ENCODE results near the gene CTU1.

DNA sequence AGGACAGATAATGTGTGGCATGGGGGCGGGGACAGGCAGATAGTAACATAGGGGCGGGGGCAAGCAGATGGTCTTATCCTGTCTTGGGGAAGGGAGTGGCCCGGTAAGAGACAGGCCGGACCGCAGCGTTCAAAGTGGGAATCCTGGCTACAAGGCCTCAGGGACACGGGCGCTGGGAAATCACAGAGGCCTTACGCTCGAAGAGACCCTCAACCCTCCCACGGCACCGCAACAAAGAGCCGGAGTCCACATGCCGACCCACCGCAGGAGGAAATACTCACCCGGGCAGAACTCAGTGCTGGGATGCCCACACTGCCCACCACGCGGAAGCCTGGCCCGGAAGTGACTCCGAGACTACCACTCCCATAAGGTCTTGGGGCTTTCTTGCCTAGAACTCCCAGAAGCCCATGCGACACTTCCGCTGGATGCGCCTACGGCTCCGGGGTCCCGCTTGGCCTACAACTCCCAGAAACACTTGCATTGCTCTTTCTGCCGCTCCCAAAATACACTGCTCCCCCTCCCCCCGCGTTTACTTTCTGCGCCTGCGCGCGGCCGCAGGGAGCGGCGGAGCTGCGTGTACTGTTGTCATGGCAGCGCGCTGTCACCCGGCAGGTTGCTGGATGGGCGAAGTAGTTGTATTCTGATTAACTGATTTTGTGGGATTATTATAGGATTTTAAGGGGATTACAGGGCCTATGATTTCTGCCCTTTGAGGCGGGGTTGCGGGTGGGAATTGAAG lies at the start of gene CTU1:
- TF ChIP-seq POLR2A (IDR thresholded peaks at IDR 0.05): no peak
- TF ChIP-seq, protein P1, sequence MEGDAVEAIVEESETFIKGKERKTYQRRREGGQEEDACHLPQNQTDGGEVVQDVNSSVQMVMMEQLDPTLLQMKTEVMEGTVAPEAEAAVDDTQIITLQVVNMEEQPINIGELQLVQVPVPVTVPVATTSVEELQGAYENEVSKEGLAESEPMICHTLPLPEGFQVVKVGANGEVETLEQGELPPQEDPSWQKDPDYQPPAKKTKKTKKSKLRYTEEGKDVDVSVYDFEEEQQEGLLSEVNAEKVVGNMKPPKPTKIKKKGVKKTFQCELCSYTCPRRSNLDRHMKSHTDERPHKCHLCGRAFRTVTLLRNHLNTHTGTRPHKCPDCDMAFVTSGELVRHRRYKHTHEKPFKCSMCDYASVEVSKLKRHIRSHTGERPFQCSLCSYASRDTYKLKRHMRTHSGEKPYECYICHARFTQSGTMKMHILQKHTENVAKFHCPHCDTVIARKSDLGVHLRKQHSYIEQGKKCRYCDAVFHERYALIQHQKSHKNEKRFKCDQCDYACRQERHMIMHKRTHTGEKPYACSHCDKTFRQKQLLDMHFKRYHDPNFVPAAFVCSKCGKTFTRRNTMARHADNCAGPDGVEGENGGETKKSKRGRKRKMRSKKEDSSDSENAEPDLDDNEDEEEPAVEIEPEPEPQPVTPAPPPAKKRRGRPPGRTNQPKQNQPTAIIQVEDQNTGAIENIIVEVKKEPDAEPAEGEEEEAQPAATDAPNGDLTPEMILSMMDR (IDR thresholded peaks at IDR 0.05): peak in 2 of 4 experiments; percentile 12 to 43

All from prostate gland (tissue), 2 donors.